ENCODE measurements around the gene MTUS2. TPM values are rescaled to one million over a fixed set of nuclear protein-coding genes. Genes with fewer than 3 reads are reported as not detected.

Gene MTUS2
- total RNA-seq, 1 experiment from 2014 or later: 0.11 TPM

DNA sequence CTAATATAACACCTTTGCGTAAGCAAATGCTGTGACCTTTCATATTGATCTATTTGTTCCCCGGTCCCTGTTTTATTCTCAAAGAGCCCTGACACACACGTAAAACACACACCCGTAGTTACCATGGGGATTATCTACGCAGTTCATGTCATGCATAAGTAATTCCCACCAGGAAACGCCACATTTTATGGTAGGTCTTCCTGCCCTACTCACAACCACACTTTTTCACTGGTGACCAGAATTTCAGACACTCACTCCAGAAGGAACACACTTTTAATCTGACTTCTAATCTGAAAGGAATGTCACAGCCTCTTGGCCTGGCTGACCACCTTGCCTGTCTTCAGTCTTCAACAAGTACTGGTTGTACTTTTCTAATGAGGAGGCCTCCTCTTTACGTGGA, 728.6 kb downstream of the MTUS2 start:
- peaks cover 19% of the 10 kb centered on the region for H3K4me1 ChIP-seq (ENCODE audit: insufficient read depth, low read length, poor library complexity, severe bottlenecking)
- peak overlapping the region; percentile 45 for H3K27ac ChIP-seq (ENCODE audit: low read depth, low read length, poor library complexity, severe bottlenecking)
- no peaks in the 10 kb centered on the region for H3K27me3 ChIP-seq (replicated peaks; ENCODE audit: insufficient read depth, low read depth, low read length, poor library complexity)
- no peaks in the 10 kb centered on the region for H3K9me3 ChIP-seq (ENCODE audit: low read depth, low read length, poor library complexity, severe bottlenecking)
- POLR2A ChIA-PET (ENCODE audit: low non-redundant PET): no interaction called here
- TF ChIP-seq, protein P1, sequence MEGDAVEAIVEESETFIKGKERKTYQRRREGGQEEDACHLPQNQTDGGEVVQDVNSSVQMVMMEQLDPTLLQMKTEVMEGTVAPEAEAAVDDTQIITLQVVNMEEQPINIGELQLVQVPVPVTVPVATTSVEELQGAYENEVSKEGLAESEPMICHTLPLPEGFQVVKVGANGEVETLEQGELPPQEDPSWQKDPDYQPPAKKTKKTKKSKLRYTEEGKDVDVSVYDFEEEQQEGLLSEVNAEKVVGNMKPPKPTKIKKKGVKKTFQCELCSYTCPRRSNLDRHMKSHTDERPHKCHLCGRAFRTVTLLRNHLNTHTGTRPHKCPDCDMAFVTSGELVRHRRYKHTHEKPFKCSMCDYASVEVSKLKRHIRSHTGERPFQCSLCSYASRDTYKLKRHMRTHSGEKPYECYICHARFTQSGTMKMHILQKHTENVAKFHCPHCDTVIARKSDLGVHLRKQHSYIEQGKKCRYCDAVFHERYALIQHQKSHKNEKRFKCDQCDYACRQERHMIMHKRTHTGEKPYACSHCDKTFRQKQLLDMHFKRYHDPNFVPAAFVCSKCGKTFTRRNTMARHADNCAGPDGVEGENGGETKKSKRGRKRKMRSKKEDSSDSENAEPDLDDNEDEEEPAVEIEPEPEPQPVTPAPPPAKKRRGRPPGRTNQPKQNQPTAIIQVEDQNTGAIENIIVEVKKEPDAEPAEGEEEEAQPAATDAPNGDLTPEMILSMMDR (conservative IDR thresholded peaks at IDR 0.05; ENCODE audit: low read depth, low read length): no peak
- TF ChIP-seq EZH2 (IDR thresholded peaks at IDR 0.05; ENCODE audit: borderline replicate concordance, low read depth, low read length, poor library complexity, severe bottlenecking): no peak
- no TSS peak for BruUV-seq (replicated peaks)
- CTCF ChIA-PET: no interaction called here
- peaks cover 11% of the 10 kb centered on the region for H3K36me3 ChIP-seq (ENCODE audit: insufficient read depth, low read length, poor library complexity, severe bottlenecking)
- DNase-seq (ENCODE audit: low spot score): peak; percentile 70
- intact Hi-C loops (cut with micrococcal nuclease; ENCODE audit: unreplicated experiment): no loop called here
- H3K4me3 ChIP-seq (ENCODE audit: low read depth, low read length, poor library complexity, severe bottlenecking): no peak overlapping the region

DNA sequence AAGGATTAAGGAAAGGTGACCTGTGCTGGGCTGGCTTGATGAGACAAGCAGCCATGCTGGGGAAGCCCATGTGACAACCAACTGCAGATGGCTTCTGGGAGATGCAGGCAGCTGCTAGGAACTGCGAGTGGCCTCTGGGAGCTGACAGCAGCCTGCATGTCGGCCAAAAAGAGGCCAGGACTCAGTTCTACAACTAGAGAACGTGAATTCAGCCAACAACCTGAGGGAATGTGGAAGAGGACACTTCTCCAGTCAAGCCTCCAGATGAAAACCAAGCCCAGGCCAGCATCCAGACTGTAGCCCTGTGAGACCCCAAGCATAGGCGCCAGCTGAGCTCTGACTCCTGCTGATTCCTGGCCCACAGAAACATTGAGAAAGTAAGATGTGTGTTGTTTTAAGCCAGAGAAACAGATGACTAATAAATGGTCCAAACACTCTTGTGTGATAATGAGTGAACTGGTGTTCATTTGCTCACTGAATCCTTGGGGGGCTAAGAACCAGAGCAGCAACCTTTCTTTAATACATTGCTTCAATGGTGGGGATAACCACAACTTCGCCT, 730.4 kb downstream of the MTUS2 start:
- DNase-seq (ENCODE audit: low spot score): no peak
- no peak overlapping the region for H3K27ac ChIP-seq (ENCODE audit: low read depth, low read length, poor library complexity, severe bottlenecking)
- H3K27me3 ChIP-seq (replicated peaks; ENCODE audit: insufficient read depth, low read depth, low read length, poor library complexity): no peaks in the 10 kb centered on the region
- intact Hi-C loops (cut with micrococcal nuclease; ENCODE audit: unreplicated experiment): no loop called here
- BruUV-seq (replicated peaks): no TSS peak
- ChIA-PET POLR2A (ENCODE audit: low non-redundant PET) (no interaction called here), CTCF (no interaction called here)
- H3K9me3 ChIP-seq (ENCODE audit: low read depth, low read length, poor library complexity, severe bottlenecking): no peaks in the 10 kb centered on the region
- H3K4me1 ChIP-seq (ENCODE audit: insufficient read depth, low read length, poor library complexity, severe bottlenecking): peaks cover 19% of the 10 kb centered on the region
- H3K36me3 ChIP-seq (ENCODE audit: insufficient read depth, low read length, poor library complexity, severe bottlenecking): peaks cover 11% of the 10 kb centered on the region
- no peak overlapping the region for H3K4me3 ChIP-seq (ENCODE audit: low read depth, low read length, poor library complexity, severe bottlenecking)
- no peak for TF ChIP-seq EZH2 (IDR thresholded peaks at IDR 0.05; ENCODE audit: borderline replicate concordance, low read depth, low read length, poor library complexity, severe bottlenecking)
- TF ChIP-seq, protein P1 (conservative IDR thresholded peaks at IDR 0.05; ENCODE audit: low read depth, low read length): no peak

GRCh38 chr13:29551214-29551613, 731.1 kb downstream of the MTUS2 start:
- H3K4me3 ChIP-seq (ENCODE audit: low read depth, low read length, poor library complexity, severe bottlenecking): no peak overlapping the region
- H3K4me1 ChIP-seq (ENCODE audit: insufficient read depth, low read length, poor library complexity, severe bottlenecking): peaks cover 19% of the 10 kb centered on the region
- H3K27ac ChIP-seq (ENCODE audit: low read depth, low read length, poor library complexity, severe bottlenecking): no peak overlapping the region
- intact Hi-C loops (cut with micrococcal nuclease; ENCODE audit: unreplicated experiment): no loop called here
- peaks cover 11% of the 10 kb centered on the region for H3K36me3 ChIP-seq (ENCODE audit: insufficient read depth, low read length, poor library complexity, severe bottlenecking)
- no peaks in the 10 kb centered on the region for H3K9me3 ChIP-seq (ENCODE audit: low read depth, low read length, poor library complexity, severe bottlenecking)
- TF ChIP-seq, protein P1 (conservative IDR thresholded peaks at IDR 0.05; ENCODE audit: low read depth, low read length): no peak
- TF ChIP-seq EZH2 (IDR thresholded peaks at IDR 0.05; ENCODE audit: borderline replicate concordance, low read depth, low read length, poor library complexity, severe bottlenecking): no peak
- no peak for DNase-seq (ENCODE audit: low spot score)
- ChIA-PET CTCF (no interaction called here), POLR2A (ENCODE audit: low non-redundant PET) (no interaction called here)
- H3K27me3 ChIP-seq (replicated peaks; ENCODE audit: insufficient read depth, low read depth, low read length, poor library complexity): no peaks in the 10 kb centered on the region
- BruUV-seq (replicated peaks): no TSS peak

Other genes starting within 250 kb of the MTUS2 start
- gene POMP, start 161.2 kb upstream of the MTUS2 start, total RNA-seq (2021): 150 and 185 TPM in 2 replicates
- 2.3 and 3.0 TPM in 2 replicates for gene SLC46A3, start 101.4 kb upstream of the MTUS2 start, total RNA-seq (2021)